GM12891 (cell line): ENCODE data around the gene CKS1B.

Experiments used
- POLR2A ChIP-seq: IDR thresholded peaks from 2 replicates; pipeline ENCODE4 v1.6.1; 2011; ENCODE audit warnings: low read depth, low read length, control low read depth
- POLR2AphosphoS5 ChIP-seq: IDR thresholded peaks from 2 replicates; pipeline ENCODE4 v1.6.1; 2011; ENCODE audit warnings: low read depth, low read length, control low read depth

DNA sequence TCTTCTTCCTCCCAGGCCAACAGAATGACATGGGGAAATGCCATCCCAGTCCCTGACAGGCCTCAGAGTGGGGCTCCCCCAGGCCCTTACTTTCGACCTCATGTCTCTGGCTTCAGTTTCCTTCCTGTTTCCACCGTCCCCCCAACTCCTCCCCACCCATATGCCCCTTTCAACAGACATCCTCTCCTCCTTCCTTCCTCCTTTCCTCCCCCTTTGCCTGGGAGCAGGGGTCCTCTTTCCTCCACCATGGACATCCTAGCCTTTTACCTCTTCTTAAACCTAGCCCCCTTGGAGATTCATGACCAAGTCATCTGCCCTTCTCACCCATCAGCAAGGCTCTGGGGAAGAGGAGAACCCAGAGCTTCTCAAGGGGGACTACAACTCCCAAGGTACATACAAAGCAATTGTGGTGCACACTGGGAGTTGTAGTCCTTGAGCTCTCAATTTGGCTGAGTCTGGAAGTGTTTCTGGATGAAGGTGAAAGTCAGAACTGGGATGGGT lies 32.2 kb downstream of the CKS1B start:
- TF ChIP-seq POLR2A (no peak), POLR2AphosphoS5 (no peak)
